GM12878 (cell line): ENCODE results near the gene ARFGAP2.

ENCODE experiments used
- MEF2A ChIP-seq: IDR thresholded peaks from 2 replicates; pipeline ENCODE4 v1.6.1; 2011; ENCODE audit warnings: low read depth, mild to moderate bottlenecking, low read length, moderate library complexity; ENCODE audit not compliant: insufficient read depth
- TAF1 ChIP-seq: IDR thresholded peaks from 2 replicates; pipeline ENCODE4 v1.6.1; 2011; ENCODE audit warnings: mild to moderate bottlenecking, low read depth, low read length, borderline replicate concordance
- ZBED1 ChIP-seq: IDR thresholded peaks from 2 replicates; pipeline ENCODE4 v1.6.1; 2016; ENCODE audit warnings: borderline replicate concordance
- TF ChIP-seq, protein P1 (sequence below): IDR thresholded peaks from 2 replicates; pipeline ENCODE4 v1.6.1; 2012; ENCODE audit warnings: improper control_type of control experiment, low read depth, low read length; ENCODE audit not compliant: insufficient replicate concordance

DNA sequence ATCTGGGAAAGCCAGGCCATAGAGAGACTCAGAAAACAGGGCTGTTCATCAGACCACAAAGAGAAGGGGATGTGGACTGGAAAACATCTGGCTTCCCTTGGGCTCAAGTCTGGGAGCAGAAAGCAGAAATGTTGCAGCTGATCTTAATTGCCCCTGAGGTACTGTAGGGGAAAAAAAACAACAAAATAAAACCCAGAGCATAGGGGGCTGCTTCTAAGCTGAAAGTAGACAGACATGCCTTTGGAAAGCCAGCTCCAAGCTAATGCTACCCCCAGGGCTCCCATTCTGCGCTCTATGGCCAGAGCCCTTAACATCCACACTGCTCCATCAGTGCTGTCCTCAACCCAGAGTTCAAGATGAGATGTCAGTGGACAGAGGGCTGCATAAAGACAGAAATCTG, 11.6 kb upstream of the ARFGAP2 start:
- no peak for TF ChIP-seq TAF1
- TF ChIP-seq, protein P1, sequence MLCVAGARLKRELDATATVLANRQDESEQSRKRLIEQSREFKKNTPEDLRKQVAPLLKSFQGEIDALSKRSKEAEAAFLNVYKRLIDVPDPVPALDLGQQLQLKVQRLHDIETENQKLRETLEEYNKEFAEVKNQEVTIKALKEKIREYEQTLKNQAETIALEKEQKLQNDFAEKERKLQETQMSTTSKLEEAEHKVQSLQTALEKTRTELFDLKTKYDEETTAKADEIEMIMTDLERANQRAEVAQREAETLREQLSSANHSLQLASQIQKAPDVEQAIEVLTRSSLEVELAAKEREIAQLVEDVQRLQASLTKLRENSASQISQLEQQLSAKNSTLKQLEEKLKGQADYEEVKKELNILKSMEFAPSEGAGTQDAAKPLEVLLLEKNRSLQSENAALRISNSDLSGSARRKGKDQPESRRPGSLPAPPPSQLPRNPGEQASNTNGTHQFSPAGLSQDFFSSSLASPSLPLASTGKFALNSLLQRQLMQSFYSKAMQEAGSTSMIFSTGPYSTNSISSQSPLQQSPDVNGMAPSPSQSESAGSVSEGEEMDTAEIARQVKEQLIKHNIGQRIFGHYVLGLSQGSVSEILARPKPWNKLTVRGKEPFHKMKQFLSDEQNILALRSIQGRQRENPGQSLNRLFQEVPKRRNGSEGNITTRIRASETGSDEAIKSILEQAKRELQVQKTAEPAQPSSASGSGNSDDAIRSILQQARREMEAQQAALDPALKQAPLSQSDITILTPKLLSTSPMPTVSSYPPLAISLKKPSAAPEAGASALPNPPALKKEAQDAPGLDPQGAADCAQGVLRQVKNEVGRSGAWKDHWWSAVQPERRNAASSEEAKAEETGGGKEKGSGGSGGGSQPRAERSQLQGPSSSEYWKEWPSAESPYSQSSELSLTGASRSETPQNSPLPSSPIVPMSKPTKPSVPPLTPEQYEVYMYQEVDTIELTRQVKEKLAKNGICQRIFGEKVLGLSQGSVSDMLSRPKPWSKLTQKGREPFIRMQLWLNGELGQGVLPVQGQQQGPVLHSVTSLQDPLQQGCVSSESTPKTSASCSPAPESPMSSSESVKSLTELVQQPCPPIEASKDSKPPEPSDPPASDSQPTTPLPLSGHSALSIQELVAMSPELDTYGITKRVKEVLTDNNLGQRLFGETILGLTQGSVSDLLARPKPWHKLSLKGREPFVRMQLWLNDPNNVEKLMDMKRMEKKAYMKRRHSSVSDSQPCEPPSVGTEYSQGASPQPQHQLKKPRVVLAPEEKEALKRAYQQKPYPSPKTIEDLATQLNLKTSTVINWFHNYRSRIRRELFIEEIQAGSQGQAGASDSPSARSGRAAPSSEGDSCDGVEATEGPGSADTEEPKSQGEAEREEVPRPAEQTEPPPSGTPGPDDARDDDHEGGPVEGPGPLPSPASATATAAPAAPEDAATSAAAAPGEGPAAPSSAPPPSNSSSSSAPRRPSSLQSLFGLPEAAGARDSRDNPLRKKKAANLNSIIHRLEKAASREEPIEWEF = no peak
- no peak for TF ChIP-seq ZBED1
- no peak for TF ChIP-seq MEF2A
